Upper lobe of left lung (tissue), 6 donors: ENCODE measurements around the gene FKBP5. TPM values are rescaled to one million over a fixed set of nuclear protein-coding genes. Genes with fewer than 3 reads are reported as not detected.
A peak's percentile ranks its signal among the peaks of the same experiment; 100 is the strongest.

ENCODE experiments used
- ATAC-seq, 2 donors: fragments of 200-7000 bp; cut with Tn5 transposase; one replicate each; pipeline ENCODE4 v1.9.1; 2022; ENCODE audit warnings: mild to moderate bottlenecking in 2 of 2, moderate library complexity in 2 of 2; ENCODE audit not compliant: low FRiP score in 2 of 2
- DNase-seq, 2 donors: peaks; one replicate each; pipeline ENCODE4 v3.0.0-alpha.2; 2019 to 2020
- H3K27ac ChIP-seq, 4 donors: fragments of 200-600 bp; sonication (generic); one replicate each; pipeline ENCODE4 v1.5.1; 2016 to 2019
- H3K27me3 ChIP-seq, 4 donors: fragments of 200-600 bp; sonication (generic); one replicate each; pipeline ENCODE4 v1.5.1; 2017 to 2019
- H3K36me3 ChIP-seq, 4 donors: fragments of 200-600 bp; sonication (generic); one replicate each; pipeline ENCODE4 v1.5.1; 2016 to 2019
- H3K4me1 ChIP-seq, 4 donors: fragments of 200-600 bp; sonication (generic); one replicate each; pipeline ENCODE4 v1.5.1; 2018 to 2019
- H3K4me3 ChIP-seq, 4 donors: fragments of 200-600 bp; sonication (generic); one replicate each; pipeline ENCODE4 v1.5.1; 2017 to 2019; ENCODE audit warnings: mild to moderate bottlenecking in 2 of 4, moderate library complexity in 1 of 4
- H3K9me3 ChIP-seq, 4 donors: fragments of 200-600 bp; sonication (generic); one replicate each; pipeline ENCODE4 v1.5.1; 2018 to 2019
- EP300 ChIP-seq, 4 donors: sonication (generic); formaldehyde crosslinking; IDR thresholded peaks; one replicate each; pipeline ENCODE4 v1.5.1; 2017; ENCODE audit warnings: antibody characterized with exemption in 4 of 4, control low read depth in 2 of 4
- POLR2A ChIP-seq, 4 donors: fragments of 450-650 bp; IDR thresholded peaks; one replicate each; pipeline ENCODE4 v1.5.1; 2016 to 2017; ENCODE audit warnings: antibody characterized with exemption in 4 of 4, mild to moderate bottlenecking in 2 of 4
- POLR2AphosphoS5 ChIP-seq, 2 donors: sonication (generic); formaldehyde crosslinking; IDR thresholded peaks; one replicate each; pipeline ENCODE4 v1.5.1; 2017; ENCODE audit warnings: antibody characterized with exemption in 2 of 2
- WGBS, 2 donors: methylation state at CpG; one replicate each; pipeline ENCODE4 v1.1.5; 2017 to 2018; 5-methylcytosine and 5-hydroxymethylcytosine counted together
- total RNA-seq, 6 donors: library from RNA; depleted of rRNA in 4 of 6; stranded (reverse); fragments of >200 nt in 4 of 6; gene quantifications; one replicate each; pipeline versions ENCODE4 v1.1.0 to v1.2.1, GENCODE V29; 2016 to 2021
- TF ChIP-seq, protein P1 (sequence below), 6 experiments: fragments of 450-650 bp in 4 of 6; fragments of 200-600 bp in 2 of 6; sonication (generic) in 2 of 6; IDR thresholded peaks; one replicate each; pipeline ENCODE4 v1.5.1; 2016 to 2019; ENCODE audit warnings: antibody characterized with exemption in 6 of 6
- donor health status: DM: no; HTN: no; CAD: no; lungs with moderate emphysema.
- donor health status: DM: no; HTN: yes; CAD: no; lungs with severe emphysema.

FKBP5 gene
- total RNA-seq, 6 donors from 2014 or later = 112 to 203 (median 143) TPM

DNA sequence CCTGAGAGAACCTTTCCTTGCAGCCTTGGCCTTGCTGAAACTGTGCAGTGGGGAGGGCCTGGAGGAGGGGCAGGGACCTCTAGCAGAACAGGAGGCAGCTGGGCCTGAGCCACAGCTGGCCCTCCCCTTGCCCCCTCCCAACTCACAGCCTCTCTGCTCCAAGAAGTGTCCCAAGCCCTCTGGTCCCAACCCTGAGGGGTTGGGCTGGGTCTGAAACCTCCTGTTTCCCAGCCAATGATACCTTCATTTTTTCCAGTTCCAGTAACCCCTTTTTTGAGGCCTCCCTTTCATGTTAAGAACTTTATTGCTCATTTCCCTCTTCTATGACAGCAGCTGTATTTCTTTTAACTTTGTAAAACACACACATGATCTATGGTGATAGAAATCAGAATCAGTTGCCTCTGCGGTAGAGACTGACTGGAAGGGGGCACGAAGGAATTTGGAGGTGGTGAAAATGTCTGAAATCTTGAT, 30.2 kb upstream of the FKBP5 start:
- Histone ChIP-seq H3K4me1 (peaks cover 63 to 69% (median 66%) of the 10 kb centered on the region in 4 donors), H3K36me3 (no peaks in the 10 kb centered on the region), H3K4me3 (peak overlapping the region in 1 of 4 donors; percentile 41), H3K9me3 (no peaks in the 10 kb centered on the region), H3K27ac (peak overlapping the region; percentile 93 to 100 (median 96)), H3K27me3 (no peaks in the 10 kb centered on the region)
- TF ChIP-seq, protein P1, sequence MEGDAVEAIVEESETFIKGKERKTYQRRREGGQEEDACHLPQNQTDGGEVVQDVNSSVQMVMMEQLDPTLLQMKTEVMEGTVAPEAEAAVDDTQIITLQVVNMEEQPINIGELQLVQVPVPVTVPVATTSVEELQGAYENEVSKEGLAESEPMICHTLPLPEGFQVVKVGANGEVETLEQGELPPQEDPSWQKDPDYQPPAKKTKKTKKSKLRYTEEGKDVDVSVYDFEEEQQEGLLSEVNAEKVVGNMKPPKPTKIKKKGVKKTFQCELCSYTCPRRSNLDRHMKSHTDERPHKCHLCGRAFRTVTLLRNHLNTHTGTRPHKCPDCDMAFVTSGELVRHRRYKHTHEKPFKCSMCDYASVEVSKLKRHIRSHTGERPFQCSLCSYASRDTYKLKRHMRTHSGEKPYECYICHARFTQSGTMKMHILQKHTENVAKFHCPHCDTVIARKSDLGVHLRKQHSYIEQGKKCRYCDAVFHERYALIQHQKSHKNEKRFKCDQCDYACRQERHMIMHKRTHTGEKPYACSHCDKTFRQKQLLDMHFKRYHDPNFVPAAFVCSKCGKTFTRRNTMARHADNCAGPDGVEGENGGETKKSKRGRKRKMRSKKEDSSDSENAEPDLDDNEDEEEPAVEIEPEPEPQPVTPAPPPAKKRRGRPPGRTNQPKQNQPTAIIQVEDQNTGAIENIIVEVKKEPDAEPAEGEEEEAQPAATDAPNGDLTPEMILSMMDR (IDR thresholded peaks at IDR 0.05) = no peak
- TF ChIP-seq POLR2A (IDR thresholded peaks at IDR 0.05) (no peak), POLR2AphosphoS5 (IDR thresholded peaks at IDR 0.05) (no peak), EP300 (IDR thresholded peaks at IDR 0.05) (no peak)
- no peak for ATAC-seq
- 62 to 63% methylated on average over 2 of the region's 2 CpGs for WGBS, 2 donors
- no peak for DNase-seq

DNA sequence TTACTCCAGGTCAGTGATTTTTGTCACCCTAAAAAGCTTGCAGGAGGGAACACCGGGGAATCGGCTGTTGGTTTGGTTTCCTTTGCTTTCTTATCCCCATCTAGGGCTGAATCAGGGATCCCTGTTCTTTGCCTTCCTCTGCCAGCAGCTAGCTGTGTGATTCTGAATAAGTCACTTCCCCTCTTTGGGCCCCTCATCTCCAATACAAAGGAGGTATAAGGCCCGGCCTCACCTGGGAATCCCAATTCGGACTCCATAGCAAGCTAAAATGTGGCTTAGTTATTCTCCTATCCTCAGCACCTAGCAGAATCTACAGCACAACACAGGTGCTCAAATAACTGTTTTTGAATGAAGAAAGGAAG, 29.6 kb upstream of the FKBP5 start:
- Histone ChIP-seq H3K36me3 (no peaks in the 10 kb centered on the region), H3K4me1 (peaks cover 57 to 63% (median 60%) of the 10 kb centered on the region in 4 donors), H3K4me3 (no peak overlapping the region), H3K27ac (peak overlapping the region; percentile 93 to 100 (median 96)), H3K9me3 (no peaks in the 10 kb centered on the region), H3K27me3 (no peaks in the 10 kb centered on the region)
- WGBS, 2 donors = 69 to 90% methylated on average over 4 of the region's 4 CpGs
- ATAC-seq = no peak
- DNase-seq = no peak
- TF ChIP-seq POLR2A (IDR thresholded peaks at IDR 0.05) (no peak), EP300 (IDR thresholded peaks at IDR 0.05) (no peak), POLR2AphosphoS5 (IDR thresholded peaks at IDR 0.05) (no peak)
- TF ChIP-seq, protein P1 (IDR thresholded peaks at IDR 0.05) = no peak

DNA sequence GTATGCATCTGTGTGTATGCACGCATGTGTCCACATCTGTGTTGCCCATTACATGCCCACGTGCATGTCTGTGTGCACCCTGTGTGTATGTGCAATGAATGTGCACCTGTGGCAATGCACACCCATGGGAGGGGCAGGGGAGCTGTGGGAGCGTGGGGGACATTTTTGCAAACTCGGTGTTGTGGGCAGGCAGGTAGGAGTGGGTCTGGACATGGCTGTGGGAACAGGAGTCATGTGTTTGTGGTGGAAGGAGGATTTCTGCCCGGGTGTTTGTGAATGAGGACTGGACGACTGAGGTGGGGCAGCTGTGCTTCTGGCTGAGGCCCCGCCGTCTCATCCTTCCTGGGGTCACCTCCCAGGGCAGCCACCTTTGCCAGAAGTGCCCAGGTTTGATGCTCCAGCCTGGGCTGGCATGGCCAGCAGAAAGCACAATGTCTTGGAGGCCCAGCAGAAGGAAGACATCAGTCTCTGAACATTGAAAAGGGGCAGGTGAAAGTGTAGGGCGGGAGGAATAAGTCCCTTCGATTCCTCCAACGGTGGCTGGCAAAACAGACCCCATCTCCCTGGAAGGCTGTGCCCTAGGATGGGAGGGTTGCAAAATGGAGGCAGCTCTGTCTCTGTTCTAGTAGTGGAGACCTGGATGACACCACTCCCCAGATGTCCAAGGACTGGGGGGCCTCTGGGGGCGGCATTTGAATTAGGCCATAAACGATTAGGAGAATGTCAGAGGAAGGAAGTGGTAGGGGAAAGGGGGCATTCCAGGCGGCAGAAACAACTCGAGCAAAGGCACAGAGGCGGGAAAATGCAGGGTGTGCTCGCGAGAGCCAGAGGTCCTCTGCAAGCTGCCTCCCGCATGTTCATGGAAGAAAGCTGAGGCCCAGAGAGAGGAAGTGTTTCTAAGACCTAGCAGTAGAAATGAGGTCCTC, 29.0 kb upstream of the FKBP5 start:
- ATAC-seq (peak in 1 of 2 donors; percentile 2), DNase-seq (no peak)
- Histone ChIP-seq H3K27ac (peak overlapping the region; percentile 93 to 100 (median 96)), H3K9me3 (no peaks in the 10 kb centered on the region), H3K36me3 (no peaks in the 10 kb centered on the region), H3K27me3 (no peaks in the 10 kb centered on the region), H3K4me1 (peaks cover 51 to 57% (median 54%) of the 10 kb centered on the region in 4 donors), H3K4me3 (no peak overlapping the region)
- 76 to 78% methylated on average over 18 to 19 of the region's 19 CpGs for WGBS, 2 donors
- TF ChIP-seq POLR2AphosphoS5 (IDR thresholded peaks at IDR 0.05) (no peak), EP300 (IDR thresholded peaks at IDR 0.05) (no peak), POLR2A (IDR thresholded peaks at IDR 0.05) (no peak)
- TF ChIP-seq, protein P1 (IDR thresholded peaks at IDR 0.05) = no peak

DNA sequence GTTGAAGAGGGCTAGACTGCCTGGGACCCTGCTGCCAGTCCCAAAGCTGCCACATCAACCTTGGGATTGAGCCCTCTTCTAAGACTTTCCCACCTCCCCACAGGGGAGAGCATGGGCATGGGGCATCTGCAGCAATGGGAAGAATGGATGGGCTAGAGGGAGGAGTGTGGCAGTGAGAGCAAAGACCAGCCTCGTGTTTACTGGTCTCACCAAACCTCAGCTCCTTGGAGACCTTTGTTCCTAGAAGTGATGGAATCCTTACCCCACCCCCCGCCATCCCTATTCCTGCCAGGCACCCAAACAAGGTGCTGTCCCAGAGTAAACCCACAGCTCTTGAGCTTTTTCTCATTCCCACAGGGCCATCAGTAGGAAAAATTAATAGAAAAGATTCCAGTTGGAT, 28.1 kb upstream of the FKBP5 start:
- ATAC-seq (no peak), DNase-seq (no peak)
- TF ChIP-seq EP300 (IDR thresholded peaks at IDR 0.05) (no peak), POLR2A (IDR thresholded peaks at IDR 0.05) (no peak), POLR2AphosphoS5 (IDR thresholded peaks at IDR 0.05) (no peak)
- TF ChIP-seq, protein P1 (IDR thresholded peaks at IDR 0.05) = no peak
- no peak overlapping the region for H3K4me3 ChIP-seq
- H3K27me3 ChIP-seq = no peaks in the 10 kb centered on the region
- no peak overlapping the region for H3K27ac ChIP-seq
- H3K4me1 ChIP-seq = peaks cover 41 to 48% (median 45%) of the 10 kb centered on the region in 4 donors
- WGBS, 2 donors = 80 to 83% methylated on average over 2 of the region's 2 CpGs
- H3K9me3 ChIP-seq = no peaks in the 10 kb centered on the region
- H3K36me3 ChIP-seq = no peaks in the 10 kb centered on the region
